GM23248 (cell line): ENCODE results near the gene UCMA. TPM values are rescaled to one million over a fixed set of nuclear protein-coding genes. Genes with fewer than 3 reads are reported as not detected.

Experiments used
- DNase-seq: peaks from one replicate; pipeline ENCODE4 v3.0.0-alpha.2; 2015
- H2AFZ ChIP-seq: fragments of 200-600 bp; sonication (generic); 2 replicates; pipeline ENCODE4 v1.6.1; 2016; ENCODE audit warnings: antibody characterized with exemption
- H3F3A ChIP-seq: fragments of 200-600 bp; sonication (generic); 2 replicates; pipeline ENCODE4 v1.6.1; 2016; ENCODE audit warnings: mild to moderate bottlenecking, antibody characterized with exemption, mixed run types; ENCODE audit not compliant: insufficient read depth
- H3K27ac ChIP-seq: fragments of 200-600 bp; sonication (generic); 2 replicates; pipeline ENCODE4 v1.5.1; 2016; ENCODE audit warnings: mild to moderate bottlenecking
- H3K27me3 ChIP-seq: fragments of 200-600 bp; sonication (generic); replicated peaks from 2 replicates; pipeline ENCODE4 v1.6.1; 2016; ENCODE audit warnings: mild to moderate bottlenecking; ENCODE audit not compliant: insufficient read depth
- H3K36me3 ChIP-seq: fragments of 200-600 bp; sonication (generic); 2 replicates; pipeline ENCODE4 v1.6.1; 2016; ENCODE audit warnings: low read depth, mild to moderate bottlenecking
- H3K4me1 ChIP-seq: fragments of 200-600 bp; sonication (generic); 2 replicates; pipeline ENCODE4 v1.6.1; 2016; ENCODE audit warnings: mild to moderate bottlenecking; ENCODE audit not compliant: insufficient read depth
- H3K4me2 ChIP-seq: fragments of 200-600 bp; sonication (generic); one replicate; pipeline ENCODE4 v1.6.1; 2016; ENCODE audit warnings: mild to moderate bottlenecking; ENCODE audit not compliant: unreplicated experiment
- H3K4me3 ChIP-seq: fragments of 200-600 bp; sonication (generic); 2 replicates; pipeline ENCODE4 v1.5.1; 2016; ENCODE audit warnings: mild to moderate bottlenecking
- H3K79me2 ChIP-seq: fragments of 200-600 bp; sonication (generic); 2 replicates; pipeline ENCODE4 v1.6.1; 2016; ENCODE audit warnings: mild to moderate bottlenecking; ENCODE audit not compliant: insufficient read depth
- H3K9ac ChIP-seq: fragments of 200-600 bp; sonication (generic); 2 replicates; pipeline ENCODE4 v1.6.1; 2016; ENCODE audit warnings: mild to moderate bottlenecking
- H3K9me2 ChIP-seq: fragments of 200-600 bp; sonication (generic); 2 replicates; pipeline ENCODE4 v1.6.1; 2016; ENCODE audit warnings: mixed run types, mild to moderate bottlenecking, moderate library complexity; ENCODE audit not compliant: insufficient read depth
- H3K9me3 ChIP-seq: fragments of 200-600 bp; sonication (generic); one replicate; pipeline ENCODE4 v1.6.1; 2017; ENCODE audit warnings: low read depth
- H4K20me1 ChIP-seq: fragments of 200-600 bp; sonication (generic); 2 replicates; pipeline ENCODE4 v1.6.0; 2016; ENCODE audit not compliant: insufficient read depth
- EZH2 ChIP-seq: fragments of 200-600 bp; sonication (generic); IDR thresholded peaks from 2 replicates; pipeline ENCODE4 v1.6.1; 2018; ENCODE audit warnings: antibody characterized with exemption, mild to moderate bottlenecking; ENCODE audit not compliant: insufficient read depth, poor library complexity, severe bottlenecking
- EZH2phosphoT487 ChIP-seq: fragments of 200-600 bp; sonication (generic); IDR thresholded peaks from 2 replicates; pipeline ENCODE4 v1.6.1; 2018; ENCODE audit warnings: antibody characterized with exemption, moderate library complexity, mild to moderate bottlenecking, low read depth; ENCODE audit not compliant: insufficient read depth
- WGBS, 2 experiments: methylation state at CpG; one replicate each; pipeline ENCODE4 v1.1.6; 2015 to 2017; ENCODE audit warnings: low lambda C conversion rate in 2 of 2, low coverage in 1 of 2; ENCODE audit errors: missing lambda C conversion rate in 2 of 2; 5-methylcytosine and 5-hydroxymethylcytosine counted together
- in situ Hi-C: fragments of 300-500 bp; cut with MboI; formaldehyde crosslinking; loops from 2 replicates; pipeline ENCODE4 v1.15.0; 2020
- polyA plus RNA-seq: library from polyadenylated mRNA; unstranded; fragments of >200 nt; fragmentation: Nextera tagmentation; extraction: Ambion mirVana; gene quantifications from 2 replicates; pipeline ENCODE4 v1.2.1, GENCODE V29; 2016
- total RNA-seq: library from RNA; depleted of rRNA; stranded (reverse); fragments of >200 nt; shearing (Covaris generic); gene quantifications from 2 replicates; pipeline ENCODE4 v1.2.3, GENCODE V29; 2014

The UCMA gene
- total and polyA plus RNA-seq, 2 experiments from 2014 or later = not detected

DNA sequence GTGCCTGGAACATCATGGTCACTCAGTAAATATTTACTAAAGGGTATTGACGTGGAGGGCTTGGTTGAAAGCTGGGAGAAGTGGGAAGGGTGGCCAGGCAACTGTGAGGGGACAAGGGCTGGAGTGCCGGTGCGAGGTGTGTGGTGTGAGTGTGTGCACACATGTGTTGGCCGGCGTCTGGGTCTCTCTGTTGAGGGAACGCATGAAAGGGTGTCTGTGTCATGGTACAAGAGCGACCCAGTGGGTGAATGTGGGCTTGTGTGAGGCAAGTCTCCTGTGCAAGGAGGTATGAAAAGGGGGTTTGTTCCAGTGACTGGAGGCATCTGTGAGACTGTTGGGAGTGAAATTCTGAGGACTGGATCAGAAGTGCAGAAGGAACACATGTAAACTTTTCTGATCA is 29.4 kb upstream of the UCMA start:
- no peaks in the 10 kb centered on the region for H4K20me1 ChIP-seq
- H3K4me1 ChIP-seq = no peaks in the 10 kb centered on the region
- no peak overlapping the region for H3K4me3 ChIP-seq
- H3K27ac ChIP-seq = no peak overlapping the region
- H3K27me3 ChIP-seq = no peaks in the 10 kb centered on the region; the same call in 1 of the 2 replicates
- H3K79me2 ChIP-seq = no peaks in the 10 kb centered on the region
- TF ChIP-seq EZH2phosphoT487 (no peak), EZH2 (no peak)
- no peak overlapping the region for H3K9ac ChIP-seq
- DNase-seq = no peak
- no peak overlapping the region for H3K4me2 ChIP-seq
- H3F3A ChIP-seq = no peaks in the 10 kb centered on the region
- in situ Hi-C loops = no loop called here
- no peak overlapping the region for H2AFZ ChIP-seq
- H3K9me3 ChIP-seq = no peaks in the 10 kb centered on the region
- WGBS, 2 experiments = 70 to 71% methylated on average over 7 of the region's 7 CpGs
- no peaks in the 10 kb centered on the region for H3K9me2 ChIP-seq
- H3K36me3 ChIP-seq = no peaks in the 10 kb centered on the region

DNA sequence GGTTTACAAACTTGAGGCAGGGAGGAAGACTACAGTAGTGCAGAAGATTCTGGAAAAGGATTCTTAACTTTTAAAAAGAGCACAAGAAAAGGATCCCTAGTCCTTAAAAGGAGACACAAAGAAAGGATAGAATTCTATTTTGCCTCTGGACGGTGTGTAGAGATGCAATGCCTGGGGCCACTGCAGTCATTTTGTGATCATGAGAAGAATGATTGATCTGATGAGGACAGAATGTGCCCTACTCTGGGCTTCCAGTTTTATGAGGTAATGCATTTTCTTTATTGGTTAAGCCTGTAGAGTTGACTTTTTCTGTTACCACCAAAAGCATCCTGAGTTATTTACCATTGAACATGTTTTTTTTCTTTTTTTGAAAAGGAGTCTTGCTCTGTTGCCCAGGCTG is 28.3 kb upstream of the UCMA start:
- H3K4me1 ChIP-seq = no peaks in the 10 kb centered on the region
- H3K4me3 ChIP-seq = no peak overlapping the region
- H3K9me3 ChIP-seq = no peaks in the 10 kb centered on the region
- no peaks in the 10 kb centered on the region for H3K79me2 ChIP-seq
- no peaks in the 10 kb centered on the region for H3K36me3 ChIP-seq
- H2AFZ ChIP-seq = no peak overlapping the region
- no peak for TF ChIP-seq EZH2
- H3F3A ChIP-seq = no peaks in the 10 kb centered on the region
- no peak for DNase-seq
- H3K9ac ChIP-seq = no peak overlapping the region
- 85 to 90% methylated on average over 1 of the region's 1 CpG for WGBS, 2 experiments
- H3K4me2 ChIP-seq = no peak overlapping the region
- H3K27ac ChIP-seq = no peak overlapping the region
- no peaks in the 10 kb centered on the region for H3K9me2 ChIP-seq
- no peaks in the 10 kb centered on the region; the same call in 1 of the 2 replicates for H3K27me3 ChIP-seq
- in situ Hi-C loops = no loop called here
- no peaks in the 10 kb centered on the region for H4K20me1 ChIP-seq

DNA sequence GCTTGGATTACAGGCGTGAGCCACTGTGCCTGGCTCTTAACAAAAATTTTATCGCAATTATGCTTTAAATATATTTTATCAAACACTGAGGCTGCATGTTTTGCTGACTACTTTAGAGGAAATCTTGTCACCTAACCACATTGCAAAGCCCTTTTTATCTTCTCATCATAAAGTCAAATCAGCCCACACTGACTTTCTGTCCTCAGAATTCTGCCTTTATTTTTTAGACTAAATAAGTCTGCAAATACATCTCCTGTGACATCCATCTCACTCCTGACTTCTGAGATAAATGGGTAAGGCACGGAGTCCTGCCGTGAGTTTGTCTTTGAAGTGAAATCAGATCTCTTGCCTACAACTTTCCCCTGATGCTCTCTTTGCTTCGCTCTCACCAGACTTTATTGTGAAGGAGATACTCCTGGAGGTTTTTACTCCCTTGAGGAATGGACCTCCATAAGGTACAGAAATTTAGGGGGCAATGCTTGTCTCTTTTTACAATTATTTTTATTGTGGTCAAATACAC is 23.5 kb upstream of the UCMA start:
- Histone ChIP-seq H3F3A (no peaks in the 10 kb centered on the region), H3K9ac (no peak overlapping the region), H4K20me1 (no peaks in the 10 kb centered on the region), H3K9me2 (no peaks in the 10 kb centered on the region), H3K4me1 (no peaks in the 10 kb centered on the region), H3K79me2 (no peaks in the 10 kb centered on the region), H3K36me3 (no peaks in the 10 kb centered on the region), H3K9me3 (no peaks in the 10 kb centered on the region), H3K4me3 (no peak overlapping the region), H3K27me3 (peaks cover 10% of the 10 kb centered on the region; the same call in 1 of the 2 replicates), H2AFZ (no peak overlapping the region), H3K4me2 (no peak overlapping the region), H3K27ac (no peak overlapping the region)
- in situ Hi-C loops = no loop called here
- DNase-seq = no peak
- WGBS, 2 experiments = 67 to 71% methylated on average over 5 of the region's 5 CpGs
- no peak for TF ChIP-seq EZH2phosphoT487
- no peak for TF ChIP-seq EZH2

DNA sequence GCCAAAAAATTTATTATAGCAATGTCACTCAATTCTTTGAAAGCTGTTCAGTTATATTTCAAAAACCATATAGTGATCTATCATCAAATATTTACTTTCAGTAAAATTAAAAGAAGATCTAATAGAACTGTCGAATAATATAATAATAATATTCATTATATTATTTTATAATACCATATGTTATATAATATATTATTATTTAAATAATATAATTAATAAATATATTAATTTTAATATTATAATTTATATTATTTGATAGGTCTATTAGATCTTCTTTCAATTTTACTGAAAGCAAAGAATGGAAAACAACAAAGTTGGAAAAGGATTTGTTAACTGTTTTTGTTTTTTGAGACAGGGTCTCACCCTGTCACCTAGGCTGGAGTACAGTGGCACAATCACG is 22.5 kb upstream of the UCMA start:
- H2AFZ ChIP-seq = no peak overlapping the region
- no peaks in the 10 kb centered on the region for H3K9me2 ChIP-seq
- in situ Hi-C loops = no loop called here
- no peaks in the 10 kb centered on the region for H3K9me3 ChIP-seq
- 29 to 35% methylated on average over 2 of the region's 2 CpGs for WGBS, 2 experiments
- no peak overlapping the region for H3K4me3 ChIP-seq
- no peaks in the 10 kb centered on the region for H4K20me1 ChIP-seq
- H3K79me2 ChIP-seq = no peaks in the 10 kb centered on the region
- no peak for DNase-seq
- H3K36me3 ChIP-seq = no peaks in the 10 kb centered on the region
- H3K4me1 ChIP-seq = no peaks in the 10 kb centered on the region
- no peak overlapping the region for H3K27ac ChIP-seq
- no peak for TF ChIP-seq EZH2phosphoT487
- TF ChIP-seq EZH2 = no peak
- no peaks in the 10 kb centered on the region for H3F3A ChIP-seq
- H3K27me3 ChIP-seq = peaks cover 10% of the 10 kb centered on the region; the same call in 1 of the 2 replicates
- no peak overlapping the region for H3K4me2 ChIP-seq
- H3K9ac ChIP-seq = no peak overlapping the region

DNA sequence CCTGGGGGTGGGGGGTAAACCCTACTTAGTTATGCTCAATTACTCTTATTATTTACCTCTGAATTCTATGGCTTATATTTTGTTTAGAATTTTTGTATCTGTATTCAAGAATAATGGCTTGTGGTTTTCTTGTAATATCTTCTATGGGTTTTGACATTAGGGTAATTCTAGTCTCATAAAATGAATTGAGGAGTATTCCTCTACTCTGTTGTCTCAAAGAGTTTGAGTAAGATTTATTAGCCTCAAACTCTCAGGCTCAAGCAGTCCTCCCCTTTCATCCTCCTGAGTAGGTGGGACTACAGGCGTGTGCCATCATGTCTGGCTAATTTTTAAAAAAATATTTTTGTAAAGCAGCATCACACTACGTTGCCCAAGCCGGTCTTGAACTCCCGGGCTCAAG is 19.6 kb upstream of the UCMA start:
- H3K9me2 ChIP-seq = no peaks in the 10 kb centered on the region
- no peaks in the 10 kb centered on the region for H3K36me3 ChIP-seq
- TF ChIP-seq EZH2 (no peak), EZH2phosphoT487 (no peak)
- in situ Hi-C loops = no loop called here
- 61 to 63% methylated on average over 4 of the region's 4 CpGs for WGBS, 2 experiments
- H3K79me2 ChIP-seq = no peaks in the 10 kb centered on the region
- peaks cover 10% of the 10 kb centered on the region; the same call in 1 of the 2 replicates for H3K27me3 ChIP-seq
- no peak overlapping the region for H3K4me2 ChIP-seq
- no peaks in the 10 kb centered on the region for H3K4me1 ChIP-seq
- H3K27ac ChIP-seq = no peak overlapping the region
- H3F3A ChIP-seq = no peaks in the 10 kb centered on the region
- H3K9ac ChIP-seq = no peak overlapping the region
- no peak overlapping the region for H3K4me3 ChIP-seq
- no peaks in the 10 kb centered on the region for H4K20me1 ChIP-seq
- no peaks in the 10 kb centered on the region for H3K9me3 ChIP-seq
- DNase-seq = no peak
- no peak overlapping the region for H2AFZ ChIP-seq
